ENCODE data around the gene CEP19.

- TF ChIP-seq GATA2 (IDR thresholded peaks at IDR 0.05; ENCODE audit: low read depth, low read length) (no peak), GATA3 (IDR thresholded peaks at IDR 0.05; ENCODE audit: low read depth, low read length) (no peak)
Observed at GRCh38 chr3:196673632-196674031, 38.4 kb downstream of the CEP19 start.
